ENCODE results near the gene LRRC55.

LRRC55 gene

GRCh38 chr11:57235761-57236703 lies 54.3 kb downstream of the LRRC55 start:
- DNase-seq (ENCODE audit: low read depth in 2 of 2), result no peak

- no peak for DNase-seq (ENCODE audit: low read depth in 2 of 2)
Observed at GRCh38 chr11:57237204-57237681, 55.5 kb downstream of the LRRC55 start, which contains the start of gene APLNR. TSS of gene APLNR (minus strand) at chr11:57237250. CDS start at chr11:57237004, 246 bp downstream.

- no peak for DNase-seq (ENCODE audit: low read depth in 2 of 2)
Observed at GRCh38 chr11:57239348-57239747, 57.6 kb downstream of the LRRC55 start.

GRCh38 chr11:57240007-57240406 lies 58.3 kb downstream of the LRRC55 start:
- DNase-seq (ENCODE audit: low read depth in 2 of 2), result no peak

- no peak for DNase-seq (ENCODE audit: low read depth in 2 of 2)
Observed at GRCh38 chr11:57240757-57241156, 59.0 kb downstream of the LRRC55 start.
